GM12878 (cell line): ENCODE results near the gene TRAPPC3.
"Not testable (repeated sequence)": the region's sequence is repeated elsewhere in the genome, so short reads cannot be mapped to it uniquely, and the experiment has no call there.

Experiments
- BCL3 ChIP-seq: IDR thresholded peaks from 2 replicates; pipeline ENCODE4 v1.6.1; 2011; ENCODE audit warnings: borderline replicate concordance, low read depth, mild to moderate bottlenecking, moderate library complexity, low read length; ENCODE audit not compliant: insufficient read depth, poor library complexity, severe bottlenecking
- BRCA1 ChIP-seq: IDR thresholded peaks from 2 replicates; pipeline ENCODE4 v1.6.1; 2011; ENCODE audit warnings: low read depth, low read length, improper control_type of control experiment
- ETV6 ChIP-seq, 2 experiments: fragments of 450-650 bp in 1 of 2; IDR thresholded peaks in 1 of 2; conservative IDR thresholded peaks in 1 of 2; 2 replicates each; pipeline ENCODE4 v1.6.1; 2014; ENCODE audit warnings: antibody characterized with exemption in 1 of 2, borderline replicate concordance in 1 of 2, low read depth in 1 of 2, mild to moderate bottlenecking in 1 of 2, moderate library complexity in 1 of 2
- FOS ChIP-seq: IDR thresholded peaks from 3 replicates; pipeline ENCODE4 v1.6.1; 2011; ENCODE audit warnings: borderline replicate concordance; ENCODE audit not compliant: insufficient read length; ENCODE audit errors: extremely low read depth
- FOXM1 ChIP-seq: IDR thresholded peaks from 2 replicates; pipeline ENCODE4 v1.6.1; 2012; ENCODE audit warnings: low read depth, mild to moderate bottlenecking, inconsistent platforms, low read length, moderate library complexity
- KDM1A ChIP-seq: fragments of 200-600 bp; sonication (generic); IDR thresholded peaks from 2 replicates; pipeline ENCODE4 v1.6.1; 2016; ENCODE audit warnings: borderline replicate concordance
- NFIC ChIP-seq: IDR thresholded peaks from 2 replicates; pipeline ENCODE4 v1.6.1; 2012; ENCODE audit warnings: low read depth, mild to moderate bottlenecking, inconsistent platforms, low read length, moderate library complexity
- POLR2A ChIP-seq: IDR thresholded peaks from 2 replicates; pipeline ENCODE4 v1.6.1; 2011; ENCODE audit warnings: low read depth, mild to moderate bottlenecking, low read length
- RAD51 ChIP-seq: fragments of 450-650 bp; IDR thresholded peaks from 2 replicates; pipeline ENCODE4 v1.6.1; 2016; ENCODE audit warnings: moderate library complexity, mild to moderate bottlenecking, inconsistent platforms
- RELA ChIP-seq: fragments of 450-650 bp; IDR thresholded peaks from 2 replicates; pipeline ENCODE4 v1.8.0; 2014; ENCODE audit warnings: borderline replicate concordance; ENCODE audit not compliant: partially characterized antibody
- TF ChIP-seq, protein P1 (sequence below): fragments of 450-650 bp; IDR thresholded peaks from 2 replicates; pipeline ENCODE4 v1.6.1; 2017; ENCODE audit warnings: mild to moderate bottlenecking, low read depth, inconsistent platforms; ENCODE audit not compliant: poor library complexity, severe bottlenecking

- not testable (repeated sequence) for TF ChIP-seq RAD51; ETV6 (conservative IDR thresholded peaks at IDR 0.05 in 1 of 2, IDR thresholded peaks at IDR 0.05 in 1 of 2; ENCODE audit: borderline replicate concordance in 1 of 2, low read depth in 1 of 2); NFIC; POLR2A; RELA; BRCA1; BCL3; FOXM1; KDM1A; FOS
- TF ChIP-seq, protein P1, sequence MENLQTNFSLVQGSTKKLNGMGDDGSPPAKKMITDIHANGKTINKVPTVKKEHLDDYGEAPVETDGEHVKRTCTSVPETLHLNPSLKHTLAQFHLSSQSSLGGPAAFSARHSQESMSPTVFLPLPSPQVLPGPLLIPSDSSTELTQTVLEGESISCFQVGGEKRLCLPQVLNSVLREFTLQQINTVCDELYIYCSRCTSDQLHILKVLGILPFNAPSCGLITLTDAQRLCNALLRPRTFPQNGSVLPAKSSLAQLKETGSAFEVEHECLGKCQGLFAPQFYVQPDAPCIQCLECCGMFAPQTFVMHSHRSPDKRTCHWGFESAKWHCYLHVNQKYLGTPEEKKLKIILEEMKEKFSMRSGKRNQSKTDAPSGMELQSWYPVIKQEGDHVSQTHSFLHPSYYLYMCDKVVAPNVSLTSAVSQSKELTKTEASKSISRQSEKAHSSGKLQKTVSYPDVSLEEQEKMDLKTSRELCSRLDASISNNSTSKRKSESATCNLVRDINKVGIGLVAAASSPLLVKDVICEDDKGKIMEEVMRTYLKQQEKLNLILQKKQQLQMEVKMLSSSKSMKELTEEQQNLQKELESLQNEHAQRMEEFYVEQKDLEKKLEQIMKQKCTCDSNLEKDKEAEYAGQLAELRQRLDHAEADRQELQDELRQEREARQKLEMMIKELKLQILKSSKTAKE = not testable (repeated sequence)
Observed at GRCh38 chr1:36158827-36159252, 9.6 kb upstream of the TRAPPC3 start.
